NCI-H2196 treated with DMSO at 0.1 percent for 48 hours (cell line): ENCODE measurements around the gene SNAP25.
A peak's percentile ranks its signal among the peaks of the same experiment; 100 is the strongest.

Experiments
- DNase-seq: peaks from one replicate; lab custom pipeline; 2025; ENCODE audit not compliant: unreplicated experiment; lab: John Stamatoyannopoulos, UW

The SNAP25 gene

DNA sequence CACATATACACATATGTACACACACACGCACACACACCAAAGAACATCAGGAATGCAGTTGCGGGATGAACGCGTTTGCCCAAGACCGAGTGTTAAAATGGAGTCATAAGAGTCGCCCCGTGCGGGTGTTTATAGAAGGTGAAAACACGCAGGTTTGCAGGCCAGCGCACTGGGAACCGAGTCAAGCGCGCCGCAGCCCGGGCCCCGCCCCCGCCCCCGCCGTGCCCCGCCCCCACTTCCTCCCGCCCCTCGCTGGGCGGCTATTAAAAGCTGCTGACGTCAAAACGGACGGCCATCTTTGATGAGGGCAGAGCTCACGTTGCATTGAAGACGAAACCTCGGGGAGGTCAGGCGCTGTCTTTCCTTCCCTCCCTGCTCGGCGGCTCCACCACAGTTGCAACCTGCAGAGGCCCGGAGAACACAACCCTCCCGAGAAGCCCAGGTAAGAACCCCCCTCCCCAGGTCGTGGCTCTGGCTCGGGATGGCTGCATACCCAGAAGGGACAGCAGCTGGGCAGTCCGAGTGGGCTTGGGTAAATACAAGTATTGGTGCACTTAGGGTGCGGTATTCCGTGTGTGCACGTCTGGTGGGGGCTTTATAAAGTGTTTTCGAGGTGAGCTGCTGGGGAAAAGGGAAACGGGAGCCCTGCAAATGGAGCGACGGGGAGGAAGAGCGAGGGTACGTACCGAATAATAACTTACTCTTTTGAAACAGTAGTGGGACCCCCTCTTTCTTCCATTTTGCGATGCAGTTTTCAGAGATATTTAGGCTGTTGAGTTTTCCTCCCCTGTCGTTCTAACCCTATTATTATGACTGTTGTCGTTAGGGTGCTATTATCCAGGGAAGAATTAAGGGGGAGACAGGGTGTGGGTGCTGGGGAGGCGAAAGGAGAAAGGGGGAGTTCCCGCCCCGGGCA is at the start of gene SNAP25:
Gene SNAP25 (plus strand): TSS at position 295 of the 916 bp plus-strand sequence. CDS start 56,662 bp downstream, outside the sequence.
- DNase-seq: peak; percentile 83

DNA sequence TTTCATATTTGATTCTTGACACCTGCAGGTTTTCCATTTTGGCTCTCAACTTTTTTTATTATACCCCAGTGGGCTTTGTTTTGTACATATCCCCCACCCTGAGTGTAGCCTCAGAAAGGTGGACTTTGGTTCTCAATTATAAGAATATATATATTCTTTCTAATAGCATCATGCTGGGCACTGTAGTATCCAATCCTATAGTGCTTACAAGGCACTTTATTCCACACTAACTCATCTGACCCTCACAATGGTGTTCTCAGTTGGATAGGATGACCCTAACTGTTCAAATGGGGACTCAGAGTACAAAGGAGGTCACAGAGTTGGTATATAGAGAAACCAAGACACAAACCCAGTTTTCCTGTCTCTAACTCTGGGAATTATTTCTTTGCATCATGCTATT is 48.9 kb upstream of the SNAP25 start:
- DNase-seq: no peak

DNA sequence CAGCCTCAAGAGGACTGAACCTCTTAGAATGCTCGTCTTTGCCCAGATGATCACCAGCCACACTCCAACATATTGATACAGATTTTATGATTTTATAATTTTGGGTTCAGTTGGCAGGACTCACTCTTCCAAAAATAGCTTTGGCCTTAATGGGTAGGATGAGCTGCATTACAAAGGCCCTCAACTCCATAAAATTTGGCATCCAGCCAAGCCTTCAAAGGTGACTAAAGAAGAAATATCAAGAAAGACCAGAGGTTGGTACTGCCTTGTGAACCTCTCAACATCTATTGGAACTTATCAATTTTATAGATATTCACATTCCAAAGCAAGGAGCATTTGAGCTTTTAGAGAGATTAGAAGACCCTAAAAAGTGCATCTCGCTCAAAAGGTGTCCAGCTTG is 48.4 kb upstream of the SNAP25 start:
- no peak for DNase-seq

DNA sequence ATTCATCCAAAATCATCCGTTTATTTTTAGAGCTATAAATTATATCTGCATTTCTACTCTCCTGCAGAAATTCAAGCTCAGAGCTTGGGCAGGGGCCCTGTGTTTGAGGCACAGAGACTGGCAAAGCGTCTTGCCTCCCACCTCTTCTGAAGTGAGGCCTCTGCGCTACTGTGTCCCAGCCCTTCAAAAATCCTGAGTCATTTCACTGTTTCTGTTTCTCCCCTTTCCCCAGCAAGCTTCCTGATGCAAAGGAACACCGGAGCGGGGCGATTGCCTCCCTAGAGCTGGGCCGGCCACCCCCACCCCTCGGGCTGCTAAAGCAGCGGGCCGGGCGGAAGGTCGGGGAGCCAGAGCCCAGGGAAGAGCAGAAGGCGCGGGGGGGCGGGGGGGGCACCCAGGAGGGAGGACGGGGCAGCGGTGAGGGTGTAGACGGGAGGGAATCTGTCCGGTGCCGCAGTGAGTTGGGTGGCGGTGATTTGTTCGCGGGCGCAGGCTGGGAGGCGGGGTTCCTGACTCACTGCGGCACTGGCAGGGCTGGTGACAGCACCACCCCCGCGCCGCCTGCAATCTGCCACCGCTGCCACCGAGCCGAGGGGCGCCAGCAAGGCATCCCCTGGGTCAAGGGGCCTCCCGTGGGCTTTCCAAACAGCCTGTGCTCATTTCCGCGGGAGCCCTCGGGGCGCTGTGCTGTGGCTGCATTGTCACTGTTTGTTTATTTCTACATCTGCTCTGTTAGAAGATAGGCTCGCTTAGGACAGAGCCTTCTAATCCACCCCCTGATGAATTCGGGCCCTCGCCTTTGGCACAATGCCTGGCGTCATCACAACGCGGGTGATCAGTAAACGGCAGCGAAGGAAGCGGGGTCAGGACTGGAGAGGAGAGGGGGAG is 46.5 kb upstream of the SNAP25 start:
- DNase-seq: no peak

DNA sequence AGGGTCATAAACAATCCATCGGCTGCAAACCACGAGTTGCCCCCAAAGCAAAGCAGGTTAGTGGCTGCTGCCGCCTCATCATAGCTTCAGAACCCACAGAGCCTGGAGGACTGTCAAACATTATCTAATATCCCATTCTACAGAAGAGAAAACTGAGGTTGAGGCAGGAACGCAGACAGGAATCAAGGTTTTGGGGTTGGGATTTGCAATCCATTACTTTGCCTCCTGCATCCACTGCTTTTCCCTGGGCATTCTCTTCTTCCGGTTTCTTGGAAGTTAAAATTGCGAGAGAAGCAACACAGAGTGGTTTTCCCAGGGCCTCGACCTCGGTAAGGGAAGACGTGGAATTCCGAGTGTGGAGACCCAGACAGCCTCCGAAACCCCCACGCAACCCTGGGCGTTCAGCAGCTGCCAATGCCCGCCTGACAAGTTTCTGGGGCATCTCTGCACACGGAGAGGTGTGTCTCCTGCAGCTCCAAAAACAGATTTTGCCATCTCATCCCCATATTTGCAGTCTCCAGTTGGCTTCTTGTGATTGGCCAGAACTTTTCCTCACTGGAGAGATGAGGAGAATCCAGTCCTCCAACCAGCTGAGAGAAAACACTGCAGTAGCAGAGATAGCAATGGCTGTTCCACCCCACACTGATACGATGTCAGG is 45.5 kb upstream of the SNAP25 start:
- no peak for DNase-seq

DNA sequence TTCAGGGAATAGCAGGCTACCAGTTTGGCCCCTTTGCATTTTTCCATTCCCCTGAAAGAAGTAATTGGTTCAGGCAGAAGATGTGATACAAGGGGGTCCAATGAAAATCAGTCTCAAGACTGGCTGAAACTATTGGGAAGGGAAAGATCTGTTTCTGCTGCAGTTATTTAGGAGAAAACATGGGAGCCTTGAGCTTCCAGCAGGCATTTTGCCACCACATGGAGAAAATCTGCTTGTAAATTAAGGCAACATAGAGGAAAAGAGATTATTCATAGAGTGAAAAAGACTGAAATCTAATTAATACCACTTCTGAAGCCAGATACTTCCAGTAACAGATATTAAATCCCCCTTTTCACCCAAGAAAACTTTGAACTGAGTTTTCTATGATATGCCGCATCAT is 44.2 kb upstream of the SNAP25 start:
- DNase-seq: no peak

DNA sequence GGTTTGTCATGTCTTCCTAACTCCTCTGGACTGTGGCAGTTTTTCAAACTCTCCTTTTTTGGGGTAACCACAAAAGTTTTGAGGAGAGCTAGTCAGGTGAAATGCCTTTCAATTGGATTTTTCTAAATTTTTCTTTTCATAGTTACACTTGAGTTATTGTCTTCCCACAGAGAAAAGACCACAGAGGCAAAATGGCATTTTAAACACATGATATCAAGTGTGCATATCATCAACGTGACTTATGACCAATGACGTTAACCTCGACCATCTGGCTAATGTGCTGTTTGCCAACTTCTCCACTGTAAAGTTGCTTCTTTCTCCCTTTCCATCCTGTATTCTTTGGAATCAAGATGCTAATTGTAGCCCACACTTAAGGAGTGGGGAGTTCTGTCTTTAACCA is 41.3 kb upstream of the SNAP25 start:
- no peak for DNase-seq

DNA sequence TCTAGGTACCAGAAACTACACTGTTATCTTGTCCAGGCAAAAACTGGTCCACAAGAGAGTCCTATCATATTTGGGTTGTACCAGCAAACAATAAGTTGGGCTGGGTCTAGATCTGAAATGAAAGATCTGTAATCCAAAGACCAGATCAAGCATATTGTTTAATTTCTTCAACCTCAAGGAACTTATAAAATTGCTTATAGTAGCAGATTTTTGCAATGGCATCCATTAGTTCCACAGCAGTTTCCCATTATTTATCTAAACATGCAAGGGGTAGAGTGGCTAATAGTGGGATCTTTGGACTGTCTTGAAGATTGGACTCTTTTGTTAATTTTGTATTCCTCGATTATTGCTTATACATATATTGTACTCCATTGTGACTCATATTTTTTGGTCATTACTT is 40.5 kb upstream of the SNAP25 start:
- no peak for DNase-seq

DNA sequence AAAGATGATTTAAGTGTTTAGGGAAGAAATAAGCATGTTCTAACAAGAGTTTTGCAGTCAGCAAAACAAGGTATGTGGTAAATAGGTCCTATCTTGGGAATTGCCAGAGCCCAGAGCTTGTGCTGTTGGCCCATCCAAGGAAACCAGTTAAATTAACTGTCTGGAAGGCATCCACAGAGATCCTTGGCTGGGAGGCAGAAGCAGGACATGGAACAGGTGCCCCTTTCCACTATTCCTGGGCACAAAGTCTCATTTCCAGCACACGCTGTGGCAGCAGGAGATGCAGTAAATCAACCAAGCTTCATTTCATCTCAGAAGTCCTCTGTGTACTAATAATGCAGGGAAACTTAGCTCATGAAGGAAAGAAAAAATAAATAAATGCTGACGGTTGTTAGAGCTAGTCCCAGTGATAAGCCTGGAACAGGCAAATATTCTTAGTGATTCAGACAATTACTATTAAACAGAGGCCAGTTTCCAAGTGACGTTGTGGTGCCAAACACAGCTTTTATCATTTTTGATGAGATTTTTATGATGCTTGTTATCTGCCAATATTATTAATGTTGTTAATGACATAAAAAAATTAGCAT is 39.8 kb upstream of the SNAP25 start:
- DNase-seq: no peak

DNA sequence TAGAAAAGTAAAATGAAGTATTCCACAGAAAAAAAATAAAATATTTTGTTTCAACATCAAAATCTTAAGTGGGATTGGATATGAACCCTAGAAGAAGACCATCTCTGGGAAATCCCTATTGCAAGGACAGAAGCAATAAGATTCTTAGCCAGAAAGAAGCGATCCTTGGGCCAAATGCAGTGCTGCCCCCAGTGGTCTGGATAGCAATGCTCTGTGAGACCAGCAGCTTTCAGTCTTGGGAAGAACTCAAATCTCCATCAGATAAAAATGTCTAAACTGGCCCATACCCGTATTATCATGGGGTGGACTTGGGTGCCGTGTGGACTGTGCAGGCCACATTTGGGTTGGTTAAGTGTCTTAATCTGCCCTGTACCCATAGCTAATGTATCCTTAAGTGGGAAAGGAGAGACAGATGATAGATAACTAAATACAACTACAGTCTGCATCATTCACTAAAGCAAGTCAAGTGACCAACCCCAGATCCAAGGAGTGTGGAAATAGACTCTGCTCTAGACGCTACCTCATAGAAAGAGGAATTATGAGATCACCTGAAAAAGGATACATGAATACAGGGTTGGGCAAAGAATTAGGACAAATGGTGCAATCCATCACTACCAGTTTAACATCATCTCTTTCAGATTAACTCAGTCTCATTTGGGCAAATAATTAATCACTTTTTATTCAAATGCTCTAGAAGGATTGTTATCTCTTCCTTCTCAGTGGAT is 38.9 kb upstream of the SNAP25 start:
- DNase-seq: no peak

DNA sequence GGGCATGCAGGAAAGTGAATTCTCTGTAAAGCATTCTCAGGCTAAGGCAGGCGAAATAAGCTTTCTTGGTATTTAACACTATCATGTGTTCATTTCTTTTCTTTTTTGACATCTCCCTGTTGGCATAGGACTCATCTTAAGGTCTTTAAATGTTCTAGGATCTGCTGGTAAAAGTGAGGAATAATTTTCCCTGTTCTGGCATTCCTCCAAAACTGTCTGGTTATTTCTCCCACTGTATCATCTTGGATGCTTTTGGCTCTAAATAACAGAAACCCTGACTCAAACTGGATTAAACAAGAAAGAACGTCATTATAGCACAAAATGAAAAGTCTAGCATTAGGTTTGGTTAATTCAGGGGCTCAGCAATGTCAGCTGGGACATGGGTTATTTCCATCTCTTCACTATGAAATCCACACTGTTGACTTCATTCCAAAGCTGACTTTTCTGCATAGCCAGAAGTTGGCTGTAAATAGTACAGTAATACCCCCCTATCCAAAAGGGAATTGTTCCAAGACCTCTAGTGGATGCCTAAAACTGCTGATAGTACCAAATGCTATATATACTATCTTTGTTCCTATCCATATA is 37.9 kb upstream of the SNAP25 start:
- no peak for DNase-seq

DNA sequence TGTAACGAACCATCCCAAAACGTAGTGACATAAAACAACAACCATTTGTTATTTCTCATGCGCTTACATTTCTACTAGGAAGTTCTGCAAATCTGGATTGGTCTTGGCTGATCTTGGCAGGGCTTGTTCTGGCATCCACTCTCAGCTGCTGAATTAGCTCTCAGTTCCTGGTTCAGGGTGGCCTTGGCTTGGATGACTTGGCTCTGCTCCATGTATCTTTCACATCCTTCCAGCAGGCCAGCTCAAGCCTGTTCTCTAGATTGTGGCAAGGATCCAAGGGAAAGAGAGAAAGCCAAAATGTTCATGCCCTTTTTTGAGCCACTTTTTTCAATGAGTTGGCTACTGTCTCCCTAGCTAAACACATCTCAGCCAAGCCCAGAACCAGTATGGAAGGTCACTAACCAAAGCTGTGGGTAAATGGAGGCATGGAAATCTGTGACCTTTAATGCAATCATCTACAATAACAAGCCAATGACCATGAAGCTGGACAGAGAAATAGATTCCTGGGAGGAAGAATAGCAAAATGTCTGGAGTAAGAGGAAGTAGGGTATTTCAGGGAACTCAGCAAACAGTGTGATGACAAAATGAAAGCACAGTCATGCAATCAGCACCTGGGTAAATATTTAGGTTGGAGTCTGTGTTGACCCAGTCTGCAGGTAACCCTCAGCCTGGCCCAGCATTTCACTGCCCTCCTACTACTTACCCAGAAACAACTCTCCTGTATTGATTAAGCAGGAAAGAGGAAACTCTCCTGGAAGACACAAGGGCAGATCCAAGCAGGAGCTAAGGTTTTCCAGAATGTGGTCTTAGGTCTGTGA is 32.7 kb upstream of the SNAP25 start:
- DNase-seq: peak; percentile 81

DNA sequence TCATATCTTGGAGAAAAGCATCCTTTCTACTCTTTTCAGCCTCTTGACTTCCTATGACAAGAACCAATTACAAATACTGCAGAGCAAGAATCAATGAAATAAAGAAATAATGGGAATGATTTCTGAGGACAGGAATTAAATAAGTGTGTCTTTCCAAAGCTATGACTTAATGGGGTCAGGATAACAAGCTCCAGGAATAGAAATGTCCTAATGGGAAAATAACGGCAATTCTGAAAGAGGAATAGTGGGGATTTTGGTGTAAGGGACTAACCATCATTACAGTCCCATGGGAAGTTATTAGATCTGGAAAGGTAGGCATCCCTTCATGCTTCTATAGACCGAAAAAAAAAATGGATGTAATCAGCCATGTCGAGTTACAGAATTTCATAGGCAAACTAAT is 28.2 kb upstream of the SNAP25 start:
- no peak for DNase-seq

DNA sequence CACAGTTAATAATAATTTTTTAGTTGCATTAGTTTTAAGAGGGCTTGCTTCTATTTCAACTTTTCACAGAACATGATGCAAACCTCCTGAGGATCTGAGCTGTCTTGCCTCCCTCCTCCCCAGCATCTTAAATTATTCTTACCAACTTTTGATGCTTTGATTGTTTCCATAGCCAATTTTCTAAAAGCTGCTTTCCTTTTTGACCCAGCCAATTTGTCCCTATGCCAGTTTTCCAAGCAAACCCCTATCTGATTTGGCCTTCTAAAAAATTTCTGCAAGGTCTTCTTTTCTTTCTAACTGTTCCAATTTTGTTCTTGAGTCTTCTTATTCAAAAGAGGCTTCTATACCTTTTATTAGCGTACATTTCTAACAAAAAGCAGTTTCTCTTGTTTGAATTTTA is 26.5 kb upstream of the SNAP25 start:
- no peak for DNase-seq

DNA sequence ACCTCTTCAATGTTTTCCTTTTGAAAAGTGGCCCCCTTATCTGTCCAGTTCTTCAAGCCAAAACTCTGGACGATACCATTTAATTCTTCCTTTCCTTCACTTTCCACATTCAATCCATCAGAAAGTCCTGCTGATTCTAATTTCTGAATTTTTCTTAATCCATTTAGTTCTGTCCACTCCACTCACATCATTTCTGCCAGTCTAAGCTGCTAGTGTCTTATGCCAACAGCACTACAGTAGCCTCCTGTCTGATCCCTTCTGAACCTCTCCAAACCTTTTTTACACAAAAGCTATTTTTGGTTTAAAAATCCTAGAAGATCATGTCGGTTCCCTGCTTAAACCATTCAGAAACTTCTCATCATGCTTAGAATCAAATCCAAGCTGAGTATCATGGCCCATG is 24.5 kb upstream of the SNAP25 start:
- DNase-seq: no peak

DNA sequence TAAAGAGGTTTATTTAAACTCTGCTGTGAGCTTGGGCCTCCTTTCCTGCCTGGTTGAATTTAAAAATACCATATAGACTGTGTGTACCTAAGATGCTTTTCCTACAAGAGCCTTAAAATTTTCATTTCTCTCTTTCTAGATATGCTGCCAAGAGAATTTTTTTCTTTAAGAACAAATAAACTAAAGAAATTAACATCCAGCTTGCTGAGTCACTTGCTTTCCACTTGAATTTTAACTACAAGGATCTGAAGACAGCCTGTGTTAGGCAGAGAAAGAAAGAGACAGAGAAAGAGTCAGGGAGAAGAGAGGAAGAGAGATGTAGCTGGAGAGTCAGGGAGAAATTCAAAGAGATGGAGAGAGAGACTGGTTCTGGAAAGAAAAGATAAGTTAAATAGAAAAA is 18.3 kb upstream of the SNAP25 start:
- no peak for DNase-seq

DNA sequence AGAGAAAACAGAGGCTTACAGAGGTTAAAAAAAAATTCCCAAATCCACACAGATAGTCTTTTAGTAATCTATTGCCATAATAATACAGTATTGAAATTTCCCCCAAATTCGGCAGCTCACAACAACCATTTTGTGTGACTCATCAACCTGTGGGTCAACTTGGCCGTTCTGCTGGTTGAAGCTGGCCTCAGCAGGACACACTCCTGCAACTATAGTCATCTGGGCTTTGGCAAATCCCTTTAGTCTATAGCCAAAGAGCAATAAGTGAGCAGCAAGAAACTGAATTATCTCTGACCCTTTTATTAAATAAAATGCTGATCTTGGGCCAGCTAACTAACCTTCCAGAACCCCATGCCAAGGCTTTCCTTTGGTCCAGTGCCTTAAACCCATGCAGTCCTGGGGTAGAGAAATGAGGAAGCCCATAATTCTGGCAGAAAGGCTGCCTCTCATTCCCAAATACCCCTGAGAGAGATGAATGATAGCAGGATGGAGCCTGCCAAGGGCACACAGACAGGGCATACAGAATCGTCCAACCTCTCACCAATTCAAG is 17.2 kb upstream of the SNAP25 start:
- no peak for DNase-seq

DNA sequence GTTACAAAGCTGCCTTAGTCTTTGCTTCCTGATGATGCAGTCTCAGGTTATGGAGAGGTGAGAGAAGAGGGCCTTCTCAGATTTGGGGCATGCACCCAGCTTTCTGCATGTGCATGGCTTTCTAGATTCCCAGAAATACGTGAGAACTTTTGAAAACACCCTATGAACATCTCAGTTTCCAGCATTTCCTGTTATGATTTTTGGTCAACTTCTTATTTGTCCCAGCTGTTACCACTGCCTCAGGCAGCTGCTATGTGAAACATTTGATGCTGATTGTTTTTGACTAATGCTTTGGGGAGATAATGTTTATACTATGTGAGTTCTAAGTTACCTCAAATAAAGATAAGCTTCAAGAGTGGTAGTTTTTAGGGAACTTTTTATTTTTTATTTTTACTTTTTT is 9.5 kb upstream of the SNAP25 start:
- no peak for DNase-seq

DNA sequence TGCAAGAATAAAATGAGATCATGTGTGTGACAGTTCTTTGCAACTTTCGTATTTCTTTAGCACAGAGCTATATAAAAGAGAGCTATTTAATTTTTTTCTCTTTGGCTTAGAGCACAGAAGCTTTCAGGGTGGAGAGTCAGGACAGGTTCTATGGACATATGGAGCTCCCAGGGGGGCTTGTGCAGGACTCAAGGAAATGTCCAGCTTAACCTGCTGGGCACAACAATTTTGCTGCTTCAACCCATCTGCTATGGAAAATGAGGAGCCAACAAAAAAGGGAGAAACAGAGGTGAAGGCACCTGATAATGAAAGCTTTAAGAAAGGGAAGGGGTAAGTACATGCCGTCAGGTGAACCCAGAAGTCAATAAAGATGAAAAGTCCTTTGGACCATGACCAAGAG is 5.1 kb upstream of the SNAP25 start:
- DNase-seq: no peak
